Colonic mucosa (tissue), 4 donors: ENCODE data around the gene KLHDC9. TPM values are rescaled to one million over a fixed set of nuclear protein-coding genes. Genes with fewer than 3 reads are reported as not detected.

Experiments used
- DNase-seq: peaks from one replicate; pipeline ENCODE4 v3.0.0-alpha.2; 2020
- H3K27ac ChIP-seq: fragments of 200-600 bp; one replicate; pipeline ENCODE4 v1.8.0; 2021
- H3K27me3 ChIP-seq: fragments of 200-600 bp; one replicate; pipeline ENCODE4 v1.8.0; 2021
- H3K36me3 ChIP-seq: fragments of 200-600 bp; one replicate; pipeline ENCODE4 v1.8.0; 2021
- H3K4me1 ChIP-seq: fragments of 200-600 bp; one replicate; pipeline ENCODE4 v1.8.0; 2021; ENCODE audit warnings: mild to moderate bottlenecking
- H3K4me3 ChIP-seq: fragments of 200-600 bp; one replicate; pipeline ENCODE4 v1.8.0; 2021
- H3K9ac ChIP-seq, 2 donors: one replicate each; pipeline ENCODE4 v1.7.0; 2013; ENCODE audit warnings: control low read depth in 2 of 2, low read depth in 2 of 2, low read length in 2 of 2
- H3K9me3 ChIP-seq: fragments of 200-600 bp; one replicate; pipeline ENCODE4 v1.8.0; 2021
- intact Hi-C: fragments of 100-400 bp; cut with DNase I; formaldehyde crosslinking; loops from one replicate; pipeline ENCODE4 v1.14.1; 2022
- total RNA-seq, 2 donors: library from RNA; stranded (reverse); fragmentation: NEBNext Ultra II Directional in 1 of 2; extraction: Animal tissue kit (Norgen Biotek cat#: 25700) in 1 of 2; gene quantifications; one replicate each; pipeline ENCODE4 v1.2.1, GENCODE V29; 2021
- TF ChIP-seq, protein P1 (sequence below): fragments of 200-600 bp; IDR thresholded peaks from one replicate; pipeline ENCODE4 v1.8.0; 2022; ENCODE audit warnings: antibody characterized with exemption, mild to moderate bottlenecking
- donor health status: healthy.
- donor health status: DM: no; HTN: no; CAD: no.
- donor health status: DM: no; HTN: no; CAD: no.

The KLHDC9 gene
- total RNA-seq, 2 donors from 2014 or later = 7.1 to 10.1 TPM

DNA sequence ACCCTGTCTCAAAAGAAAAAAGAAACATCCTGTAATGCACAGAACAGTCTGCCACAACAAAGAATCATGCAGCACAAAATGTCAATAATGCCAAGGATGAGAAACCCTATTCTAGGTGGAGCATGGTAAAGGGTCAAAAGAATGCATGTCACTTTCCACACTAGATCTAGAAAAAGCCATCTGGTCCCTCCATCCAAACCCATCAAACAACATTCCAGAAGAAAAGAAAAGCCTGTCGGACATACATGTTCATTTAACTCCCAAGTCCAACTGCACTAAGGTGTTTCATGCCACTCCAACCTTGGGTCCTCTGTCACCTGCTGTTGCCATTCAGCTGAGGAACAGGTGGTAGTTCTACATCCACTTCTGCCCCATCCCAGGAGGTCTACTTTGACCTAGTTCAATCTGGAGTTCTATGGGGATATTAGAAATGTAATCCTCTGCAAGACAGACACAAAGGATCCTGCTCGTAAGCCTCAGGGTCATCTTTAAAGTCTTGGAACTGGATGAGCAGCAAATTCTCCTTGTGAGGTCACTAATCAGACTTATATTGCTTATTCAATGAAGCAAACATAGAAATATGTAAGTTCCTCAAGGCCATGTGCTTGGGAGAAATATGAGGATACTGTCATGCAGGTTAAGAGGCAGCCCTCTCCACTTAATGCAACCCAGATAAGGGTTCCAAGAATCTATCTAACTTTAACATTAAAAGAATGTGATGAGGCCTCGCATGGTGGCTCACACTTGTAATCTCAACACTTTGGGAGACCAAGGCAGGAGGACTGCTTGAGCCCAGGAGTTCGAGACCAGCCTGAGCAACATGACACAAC lies 30.6 kb downstream of the KLHDC9 start:
- H3K27me3 ChIP-seq = no peaks in the 10 kb centered on the region
- intact Hi-C loops = no loop called here
- peaks cover 1% of the 10 kb centered on the region for H3K4me1 ChIP-seq
- H3K36me3 ChIP-seq = no peaks in the 10 kb centered on the region
- no peak overlapping the region for H3K27ac ChIP-seq
- no peak overlapping the region for H3K4me3 ChIP-seq
- H3K9me3 ChIP-seq = no peaks in the 10 kb centered on the region
- DNase-seq = no peak
- no peak overlapping the region for H3K9ac ChIP-seq
- TF ChIP-seq, protein P1, sequence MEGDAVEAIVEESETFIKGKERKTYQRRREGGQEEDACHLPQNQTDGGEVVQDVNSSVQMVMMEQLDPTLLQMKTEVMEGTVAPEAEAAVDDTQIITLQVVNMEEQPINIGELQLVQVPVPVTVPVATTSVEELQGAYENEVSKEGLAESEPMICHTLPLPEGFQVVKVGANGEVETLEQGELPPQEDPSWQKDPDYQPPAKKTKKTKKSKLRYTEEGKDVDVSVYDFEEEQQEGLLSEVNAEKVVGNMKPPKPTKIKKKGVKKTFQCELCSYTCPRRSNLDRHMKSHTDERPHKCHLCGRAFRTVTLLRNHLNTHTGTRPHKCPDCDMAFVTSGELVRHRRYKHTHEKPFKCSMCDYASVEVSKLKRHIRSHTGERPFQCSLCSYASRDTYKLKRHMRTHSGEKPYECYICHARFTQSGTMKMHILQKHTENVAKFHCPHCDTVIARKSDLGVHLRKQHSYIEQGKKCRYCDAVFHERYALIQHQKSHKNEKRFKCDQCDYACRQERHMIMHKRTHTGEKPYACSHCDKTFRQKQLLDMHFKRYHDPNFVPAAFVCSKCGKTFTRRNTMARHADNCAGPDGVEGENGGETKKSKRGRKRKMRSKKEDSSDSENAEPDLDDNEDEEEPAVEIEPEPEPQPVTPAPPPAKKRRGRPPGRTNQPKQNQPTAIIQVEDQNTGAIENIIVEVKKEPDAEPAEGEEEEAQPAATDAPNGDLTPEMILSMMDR = no peak

DNA sequence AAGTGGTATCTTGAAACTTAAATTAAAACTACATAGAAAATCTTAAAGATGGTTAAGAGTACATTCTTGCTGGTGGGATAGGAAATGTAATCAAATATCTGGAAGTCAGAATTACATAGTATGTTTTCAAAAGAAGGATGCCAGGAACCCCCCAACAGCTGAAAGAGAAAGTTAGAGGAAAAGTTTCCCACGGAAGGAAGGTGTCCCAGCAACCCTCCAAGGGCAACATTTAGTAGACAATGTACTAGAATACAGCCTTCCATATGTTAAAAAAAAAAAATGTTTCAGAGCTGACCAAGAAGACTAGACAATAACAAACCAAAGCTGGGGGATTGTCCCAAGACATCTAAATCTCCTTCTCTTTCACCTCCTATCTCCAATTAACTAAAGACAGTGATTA lies 32.1 kb downstream of the KLHDC9 start:
- intact Hi-C loops = no loop called here
- H3K4me1 ChIP-seq = peaks cover 8% of the 10 kb centered on the region
- no peaks in the 10 kb centered on the region for H3K36me3 ChIP-seq
- H3K4me3 ChIP-seq = no peak overlapping the region
- H3K9me3 ChIP-seq = no peaks in the 10 kb centered on the region
- H3K9ac ChIP-seq = no peak overlapping the region
- DNase-seq = no peak
- no peak overlapping the region for H3K27ac ChIP-seq
- H3K27me3 ChIP-seq = no peaks in the 10 kb centered on the region
- TF ChIP-seq, protein P1 = no peak

DNA sequence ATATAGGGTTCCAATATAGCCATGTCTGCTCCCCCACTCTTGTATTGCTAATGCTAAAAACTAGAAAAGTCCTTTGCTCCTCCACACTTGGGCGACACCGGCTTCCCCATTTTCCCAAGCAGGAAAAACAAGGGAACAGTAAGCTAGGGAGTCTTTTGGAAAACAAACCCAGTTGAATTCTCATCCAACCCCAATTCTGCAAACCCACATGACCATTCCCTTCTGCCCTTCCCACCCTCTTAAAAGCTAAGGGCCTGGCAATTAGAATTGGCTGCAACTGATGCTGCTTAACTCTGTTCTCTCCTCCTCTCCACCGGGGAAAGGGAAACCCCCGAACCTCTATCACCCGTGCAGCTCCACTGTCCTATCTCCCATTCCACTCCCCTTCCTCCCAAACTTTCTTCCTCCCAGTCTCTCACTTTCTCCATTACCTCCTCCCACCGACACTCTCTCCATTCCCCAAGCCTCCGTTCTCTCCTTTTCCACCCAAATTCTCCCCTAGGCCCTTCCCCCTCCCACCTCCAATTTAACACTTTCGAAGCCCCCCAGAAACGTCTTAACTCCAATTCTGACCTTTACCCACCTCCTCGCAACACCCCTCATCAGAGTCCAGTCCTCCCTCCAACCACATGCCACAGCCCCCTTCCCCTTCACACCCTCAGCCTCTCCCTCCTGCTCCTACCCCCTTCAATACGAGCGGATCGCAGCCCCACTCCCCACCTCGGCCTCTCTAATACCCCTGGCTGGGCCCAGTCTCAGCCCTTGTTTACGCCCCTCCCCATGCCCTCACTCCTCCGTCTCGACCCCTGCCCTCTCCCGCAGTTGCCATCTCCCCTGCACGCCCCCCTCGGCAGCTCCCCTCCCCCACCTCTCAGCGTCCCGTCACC lies 33.6 kb downstream of the KLHDC9 start:
- no peaks in the 10 kb centered on the region for H3K36me3 ChIP-seq
- H3K27me3 ChIP-seq = no peaks in the 10 kb centered on the region
- peak; percentile 34 for DNase-seq
- no peaks in the 10 kb centered on the region for H3K9me3 ChIP-seq
- peaks cover 8% of the 10 kb centered on the region for H3K4me1 ChIP-seq
- peak overlapping the region; percentile 50 for H3K4me3 ChIP-seq
- TF ChIP-seq, protein P1 = no peak
- peak overlapping the region; percentile 96 for H3K27ac ChIP-seq
- H3K9ac ChIP-seq = peak overlapping the region; percentile 96 to 97
- intact Hi-C loops = no loop called here

DNA sequence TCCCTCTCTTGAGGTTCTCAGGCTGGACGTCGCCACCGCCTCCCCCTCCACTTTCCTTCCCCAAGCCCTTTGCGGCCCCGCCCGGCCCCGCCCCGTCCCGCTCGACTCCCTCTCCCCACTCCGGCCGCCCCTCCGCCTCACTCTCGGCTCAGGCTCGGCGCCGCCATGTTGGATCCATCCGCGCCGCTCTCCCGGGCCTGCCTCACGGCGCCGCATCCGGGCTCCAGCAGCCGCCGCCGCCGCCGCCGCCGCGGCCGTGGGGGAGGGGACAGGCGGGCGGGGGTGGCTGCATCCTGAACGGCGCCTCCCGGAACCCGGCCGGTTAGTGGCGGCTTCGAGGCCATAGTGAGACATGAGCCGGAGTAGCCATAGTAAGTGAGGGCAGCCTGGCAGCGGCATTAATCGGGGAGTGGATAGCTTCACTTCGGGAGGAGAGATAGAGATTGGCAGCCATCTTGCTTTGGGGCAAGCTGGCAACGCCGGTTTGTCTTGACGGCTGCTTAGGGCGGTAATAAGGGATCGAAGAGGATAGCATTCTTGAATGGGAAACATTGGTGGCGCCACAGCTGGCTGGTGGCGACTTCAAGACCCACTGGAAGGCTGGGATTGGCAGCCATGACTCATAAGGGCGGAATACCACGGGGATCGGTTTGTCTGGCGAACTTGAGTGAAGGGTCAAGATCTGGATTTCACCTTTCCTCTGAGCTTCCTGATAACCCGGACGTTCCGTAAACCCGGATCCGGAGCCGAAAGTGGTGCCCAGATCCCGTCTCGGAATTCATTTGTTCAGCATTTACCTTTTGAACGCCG lies 34.5 kb downstream of the KLHDC9 start, which contains the start of gene DEDD:
DEDD (minus strand) TSS at position 258 of the 810 bp plus-strand sequence. CDS start 8,205 bp downstream, outside the sequence.
- Histone ChIP-seq H3K9ac (peak within 1 kb of the TSS; percentile 96 to 97), H3K27ac (peak within 1 kb of the TSS; percentile 96), H3K36me3 (no peaks in the 10 kb centered on the region), H3K9me3 (no peaks in the 10 kb centered on the region), H3K4me3 (peak within 1 kb of the TSS; percentile 50), H3K27me3 (no peaks in the 10 kb centered on the region), H3K4me1 (peaks cover 8% of the 10 kb centered on the region)
- TF ChIP-seq, protein P1 = no peak
- peak; percentile 87 for DNase-seq
- intact Hi-C loops = no loop called here
